GOT3 (cell line): ENCODE data around the gene SSTR1.

Source experiments
- DNase-seq: peaks from one replicate; lab custom pipeline; 2025; ENCODE audit warnings: mixed read lengths; lab: John Stamatoyannopoulos, UW

The SSTR1 gene

DNA sequence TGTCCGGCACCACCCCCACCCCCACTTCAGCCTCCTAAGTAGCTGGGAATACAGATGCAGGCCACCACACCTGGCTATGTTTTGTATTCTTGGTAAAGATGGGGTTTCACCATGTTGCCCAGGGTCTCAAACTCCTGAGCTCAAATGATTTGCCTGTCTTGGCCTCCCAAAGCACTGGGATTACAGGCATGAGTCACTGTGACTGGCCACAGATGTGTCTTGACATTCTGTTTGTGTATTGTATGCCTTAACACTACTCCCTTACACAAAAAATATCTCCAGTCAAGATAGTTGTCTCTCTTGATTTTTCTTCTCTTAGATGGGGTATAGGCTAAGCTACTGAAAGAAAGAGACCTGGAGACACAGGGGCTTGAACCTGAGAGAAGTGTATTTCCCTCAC, 30.6 kb downstream of the SSTR1 start:
- no peak for DNase-seq

DNA sequence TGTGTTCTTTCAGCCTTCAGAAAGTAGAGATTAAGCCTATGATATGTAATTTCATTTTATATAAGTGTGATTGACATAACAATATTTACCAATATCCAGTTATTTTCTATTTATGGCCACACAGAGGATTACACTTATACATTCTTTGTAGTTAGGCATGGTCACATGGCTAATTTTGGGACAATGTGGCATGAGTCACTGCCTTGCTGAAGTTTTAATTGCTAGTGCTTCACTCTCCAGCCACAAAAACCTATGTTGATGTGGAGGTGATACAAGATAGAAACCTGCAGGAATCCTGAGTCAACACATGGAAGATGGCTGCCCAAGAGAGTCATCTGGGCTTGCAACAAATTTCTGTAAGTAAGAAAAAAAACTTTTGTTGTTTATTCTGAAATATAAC, 31.2 kb downstream of the SSTR1 start:
- DNase-seq, result no peak

- DNase-seq, result no peak
Measured at GRCh38 chr14:38243696-38244240, 36.1 kb downstream of the SSTR1 start.

- no peak for DNase-seq
Measured at GRCh38 chr14:38248321-38249028, 40.8 kb downstream of the SSTR1 start.

- no peak for DNase-seq
Measured at GRCh38 chr14:38250331-38250730, 42.6 kb downstream of the SSTR1 start.

DNA sequence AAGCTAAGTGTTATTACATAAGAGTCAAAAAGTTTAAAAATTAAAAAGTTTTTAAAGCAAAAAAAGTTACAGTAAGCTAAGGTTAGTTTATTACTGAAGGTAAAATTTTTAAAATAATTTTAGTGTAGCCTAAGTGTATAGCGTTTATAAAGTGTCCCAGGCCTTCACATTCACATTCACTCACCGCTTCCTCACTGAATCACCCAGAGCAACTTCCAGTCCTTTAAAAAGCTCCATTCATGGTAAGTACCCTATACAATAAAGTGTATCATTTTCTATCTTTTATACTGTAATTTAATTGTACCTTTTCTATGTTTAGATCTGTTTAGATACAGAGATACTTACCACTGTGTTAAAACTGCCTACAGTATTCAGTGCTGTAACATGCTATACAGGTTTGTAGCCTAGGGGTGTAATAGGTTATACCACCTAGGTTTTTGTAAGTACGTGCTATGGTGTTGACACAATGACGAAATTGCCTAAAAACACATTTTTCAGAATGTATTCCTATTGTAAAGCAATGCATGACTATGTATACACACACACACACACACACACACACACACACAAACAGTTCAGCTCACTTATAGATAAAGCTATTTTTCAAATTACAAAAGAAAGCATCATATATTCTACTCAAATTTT, 44.5 kb downstream of the SSTR1 start:
- DNase-seq, result no peak

- no peak for DNase-seq
Measured at GRCh38 chr14:38253676-38254075, 46.0 kb downstream of the SSTR1 start.

DNA sequence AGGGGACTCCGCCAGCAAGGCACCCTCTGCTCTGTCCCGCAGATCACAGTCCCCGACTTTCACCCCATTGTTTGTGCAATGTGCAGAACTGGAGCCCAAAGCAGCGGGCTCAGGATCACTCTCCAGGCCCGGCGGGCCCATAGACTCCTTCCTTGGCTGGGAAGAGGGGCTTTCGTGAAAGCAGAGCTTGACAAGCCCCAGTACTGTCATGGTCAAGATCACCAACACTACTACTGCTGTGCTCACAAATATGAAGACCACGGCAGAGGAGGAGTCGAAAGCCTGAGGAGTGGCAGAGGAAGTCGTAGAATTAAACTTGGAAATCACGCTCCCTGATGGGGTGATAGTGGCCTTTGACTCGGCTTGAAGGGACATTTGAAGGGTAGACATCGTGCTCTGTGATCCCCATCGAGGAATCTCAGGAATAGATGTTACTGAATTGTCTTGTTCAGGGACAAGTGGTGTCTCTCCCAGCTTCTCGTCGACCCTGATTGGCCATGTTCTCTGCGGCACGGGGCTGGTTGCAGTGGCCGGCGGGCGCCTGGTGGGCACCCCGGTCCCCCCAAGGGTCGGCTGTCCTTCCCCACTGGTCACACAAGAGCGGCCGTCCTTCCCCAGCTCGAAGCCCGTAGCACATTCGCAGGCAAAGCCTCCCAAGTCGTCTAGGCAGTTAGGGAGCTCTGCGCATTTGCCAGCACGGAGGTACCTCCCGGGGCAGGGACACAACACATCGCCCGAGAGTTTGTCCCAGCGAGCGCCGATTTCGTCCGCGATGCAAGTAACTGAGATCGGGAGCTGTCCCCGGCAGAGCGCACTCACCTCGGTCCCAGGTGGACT, 47.1 kb downstream of the SSTR1 start:
- no peak for DNase-seq

DNA sequence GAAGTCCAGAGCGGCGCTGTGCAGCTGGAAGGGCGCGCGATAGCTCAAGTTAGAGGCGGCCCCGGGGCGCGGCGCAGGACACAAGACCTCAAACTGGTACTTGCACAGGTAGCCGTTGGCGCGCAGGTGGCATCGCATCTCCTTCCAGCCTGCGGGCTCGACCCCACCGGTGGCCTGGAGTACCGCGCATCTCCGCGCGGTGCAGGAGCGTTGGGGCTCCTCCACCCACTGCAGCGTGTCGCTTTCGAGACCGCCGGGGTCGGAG, 47.6 kb downstream of the SSTR1 start:
- no peak for DNase-seq

- DNase-seq, result no peak
Measured at GRCh38 chr14:38255673-38256532, 48.2 kb downstream of the SSTR1 start, which contains the start of gene CLEC14A. CLEC14A (minus strand) TSS chr14:38256093; CDS start chr14:38256022, 71 bp downstream.

GRCh38 chr14:38256533-38256840, 48.8 kb downstream of the SSTR1 start:
- no peak for DNase-seq

DNA sequence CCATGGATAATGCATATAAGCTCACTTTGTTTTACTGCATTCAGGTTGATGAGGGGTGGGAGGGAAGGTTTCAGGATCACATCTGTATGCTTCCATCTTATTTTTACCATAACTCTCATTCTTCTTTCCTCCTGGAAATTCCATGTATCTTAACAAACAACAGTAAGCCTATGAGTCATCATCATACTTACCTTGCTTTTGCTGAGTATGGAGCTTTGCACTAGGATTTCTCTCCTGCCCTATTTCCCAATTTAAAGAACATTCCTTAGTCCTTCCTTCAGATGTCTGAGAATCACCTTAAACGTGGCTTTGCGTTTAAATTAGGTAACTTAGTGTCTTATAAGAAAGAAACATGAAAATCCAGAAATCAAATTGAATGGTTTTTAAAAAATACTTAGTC, 49.8 kb downstream of the SSTR1 start:
- DNase-seq, result no peak

DNA sequence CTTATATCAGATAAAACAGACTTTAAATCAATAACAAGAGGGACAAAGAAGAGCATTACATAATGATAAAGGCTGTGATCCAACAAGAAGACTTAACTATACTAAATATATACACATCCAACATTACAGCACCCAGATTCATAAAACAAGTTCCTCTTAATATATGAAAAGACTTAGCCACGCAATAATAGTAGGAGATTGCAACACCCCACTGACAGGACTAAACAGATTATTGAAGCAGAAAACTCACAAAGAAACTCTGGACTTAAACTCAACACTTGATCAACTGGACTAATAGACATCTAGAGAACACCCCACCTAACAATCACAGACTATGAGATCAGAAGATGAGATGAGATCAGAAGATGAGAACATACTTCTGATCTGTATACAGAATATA, 53.9 kb downstream of the SSTR1 start:
- no peak for DNase-seq
